Measurements from ENCODE around the gene UGT1A3.

GRCh38 chr2:233699424-233700027 lies 29.3 kb upstream of the UGT1A3 start:
- TF ChIP-seq EZH2 (IDR thresholded peaks at IDR 0.05; ENCODE audit: borderline replicate concordance) (no peak), EZH2phosphoT487 (IDR thresholded peaks at IDR 0.05; ENCODE audit: low read depth, severe bottlenecking, unreplicated experiment) (no peak)
- TF ChIP-seq, protein P1, sequence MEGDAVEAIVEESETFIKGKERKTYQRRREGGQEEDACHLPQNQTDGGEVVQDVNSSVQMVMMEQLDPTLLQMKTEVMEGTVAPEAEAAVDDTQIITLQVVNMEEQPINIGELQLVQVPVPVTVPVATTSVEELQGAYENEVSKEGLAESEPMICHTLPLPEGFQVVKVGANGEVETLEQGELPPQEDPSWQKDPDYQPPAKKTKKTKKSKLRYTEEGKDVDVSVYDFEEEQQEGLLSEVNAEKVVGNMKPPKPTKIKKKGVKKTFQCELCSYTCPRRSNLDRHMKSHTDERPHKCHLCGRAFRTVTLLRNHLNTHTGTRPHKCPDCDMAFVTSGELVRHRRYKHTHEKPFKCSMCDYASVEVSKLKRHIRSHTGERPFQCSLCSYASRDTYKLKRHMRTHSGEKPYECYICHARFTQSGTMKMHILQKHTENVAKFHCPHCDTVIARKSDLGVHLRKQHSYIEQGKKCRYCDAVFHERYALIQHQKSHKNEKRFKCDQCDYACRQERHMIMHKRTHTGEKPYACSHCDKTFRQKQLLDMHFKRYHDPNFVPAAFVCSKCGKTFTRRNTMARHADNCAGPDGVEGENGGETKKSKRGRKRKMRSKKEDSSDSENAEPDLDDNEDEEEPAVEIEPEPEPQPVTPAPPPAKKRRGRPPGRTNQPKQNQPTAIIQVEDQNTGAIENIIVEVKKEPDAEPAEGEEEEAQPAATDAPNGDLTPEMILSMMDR (IDR thresholded peaks at IDR 0.05; ENCODE audit: poor library complexity): no peak
